ENCODE measurements around the gene SLC15A3.
A peak's percentile ranks its signal among the peaks of the same experiment; 100 is the strongest.
"Not testable (repeated sequence)": the region's sequence is repeated elsewhere in the genome, so short reads cannot be mapped to it uniquely, and the experiment has no call there.

SLC15A3 gene

DNA sequence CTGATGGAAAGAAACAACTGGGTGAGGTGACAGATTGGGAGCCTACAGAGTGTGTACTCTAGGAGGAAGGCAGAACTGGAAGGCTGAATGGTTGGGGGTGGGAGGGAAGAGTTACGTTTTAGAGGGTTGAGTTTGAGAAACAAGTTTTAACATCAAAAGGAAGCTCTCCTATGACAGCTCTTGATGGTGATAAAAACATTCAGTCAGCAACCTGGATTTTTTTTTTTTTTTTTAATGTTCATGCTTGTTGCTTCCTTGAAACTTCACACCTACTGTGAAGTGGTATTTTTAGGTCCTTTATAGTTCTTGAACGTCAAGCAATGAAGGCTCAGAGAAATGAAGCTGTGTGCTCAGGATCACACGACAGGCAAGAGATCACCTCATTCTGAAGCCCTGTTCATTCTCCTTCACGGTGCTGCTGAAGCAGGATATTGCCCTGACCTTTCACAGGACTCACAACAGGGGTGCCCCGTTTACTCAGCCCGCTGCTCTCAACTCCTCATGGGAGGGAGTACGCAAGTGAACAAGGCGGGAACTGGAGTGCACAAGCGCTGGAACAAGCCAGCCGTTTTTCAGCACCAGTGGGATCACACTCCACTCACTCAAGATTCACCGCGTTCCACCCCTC lies 39.6 kb downstream of the SLC15A3 start:
- no peak for DNase-seq

DNA sequence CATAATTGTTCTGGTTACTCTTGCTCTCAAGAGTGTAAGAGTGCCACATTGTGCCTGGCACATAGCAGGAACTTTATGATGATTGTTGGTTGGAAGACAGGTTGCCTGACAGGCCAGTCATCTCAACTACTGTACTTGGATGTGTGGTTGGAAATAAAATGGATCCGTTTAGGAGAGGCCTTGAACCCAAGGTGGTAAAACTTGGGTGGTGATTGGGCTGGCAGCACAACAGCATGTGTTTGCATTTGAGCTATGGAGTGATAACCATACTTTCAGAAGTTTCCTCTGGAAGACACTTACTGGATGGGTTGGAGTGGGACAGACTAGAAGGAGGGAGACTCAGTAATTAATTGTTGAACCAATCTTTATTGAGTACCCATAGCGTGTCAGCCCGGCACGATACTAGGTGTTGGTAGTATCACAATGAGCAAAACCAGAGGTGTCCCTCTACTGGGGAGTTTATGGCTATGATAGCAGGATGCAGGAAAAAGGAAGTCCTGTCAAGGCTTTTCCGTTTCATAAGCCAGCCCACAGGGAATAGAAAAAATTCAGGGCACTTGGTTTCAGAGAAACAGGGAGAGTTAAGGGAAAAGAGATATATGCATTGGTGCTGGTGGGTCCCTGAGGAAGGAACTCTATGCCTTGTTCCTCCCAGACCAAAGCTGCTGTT lies 41.1 kb downstream of the SLC15A3 start:
- no peak for DNase-seq

DNA sequence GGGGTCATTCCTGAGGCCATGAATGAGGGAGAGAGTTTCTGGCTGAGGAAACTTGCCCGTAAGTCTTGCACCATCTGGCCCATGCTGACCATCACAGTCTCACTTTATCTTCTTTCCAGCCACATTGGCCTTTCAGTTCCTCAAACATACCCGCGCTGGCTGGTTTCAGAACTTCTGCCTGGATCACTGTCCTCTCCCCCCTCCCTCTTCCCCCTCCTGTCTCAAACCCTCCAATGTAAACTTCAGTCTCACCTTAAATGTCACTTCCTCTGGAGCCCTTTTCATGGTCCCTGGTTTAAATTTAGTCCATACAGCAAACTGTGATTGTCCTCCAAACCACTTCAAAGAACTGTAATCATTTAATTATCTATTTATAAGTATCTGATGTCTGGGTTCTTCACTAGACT lies 41.7 kb downstream of the SLC15A3 start:
- DNase-seq, result no peak

DNA sequence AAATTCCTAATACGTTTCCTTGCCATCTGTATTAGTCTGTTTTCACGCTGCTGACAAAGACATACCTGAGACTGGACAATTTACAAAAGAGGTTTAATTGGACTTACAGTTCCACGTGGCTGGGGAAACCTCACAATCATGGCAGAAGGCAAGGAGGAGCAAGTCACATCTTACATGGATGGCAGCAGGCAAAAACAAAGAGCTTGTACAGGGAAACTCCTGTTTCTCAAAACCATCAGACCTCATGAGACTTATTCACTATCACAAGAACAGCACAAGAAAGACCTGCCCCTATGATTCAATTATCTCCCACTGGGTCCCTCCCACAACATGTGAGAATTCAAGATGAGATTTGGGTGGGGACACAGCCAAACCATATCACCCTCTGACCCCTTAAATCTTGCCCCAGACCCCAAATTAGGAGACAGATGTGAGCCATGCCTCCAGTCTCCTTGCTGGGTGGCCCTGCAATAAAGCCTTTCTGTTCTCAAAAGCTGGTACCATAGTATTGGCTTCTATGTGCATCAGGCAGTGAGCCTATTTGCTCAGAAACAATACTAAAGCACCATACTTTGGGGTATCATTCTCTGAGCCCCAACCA lies 42.2 kb downstream of the SLC15A3 start:
- not testable (repeated sequence) for DNase-seq

GRCh38 chr11:60908803-60909202 lies 43.2 kb downstream of the SLC15A3 start:
- no peak for DNase-seq

DNA sequence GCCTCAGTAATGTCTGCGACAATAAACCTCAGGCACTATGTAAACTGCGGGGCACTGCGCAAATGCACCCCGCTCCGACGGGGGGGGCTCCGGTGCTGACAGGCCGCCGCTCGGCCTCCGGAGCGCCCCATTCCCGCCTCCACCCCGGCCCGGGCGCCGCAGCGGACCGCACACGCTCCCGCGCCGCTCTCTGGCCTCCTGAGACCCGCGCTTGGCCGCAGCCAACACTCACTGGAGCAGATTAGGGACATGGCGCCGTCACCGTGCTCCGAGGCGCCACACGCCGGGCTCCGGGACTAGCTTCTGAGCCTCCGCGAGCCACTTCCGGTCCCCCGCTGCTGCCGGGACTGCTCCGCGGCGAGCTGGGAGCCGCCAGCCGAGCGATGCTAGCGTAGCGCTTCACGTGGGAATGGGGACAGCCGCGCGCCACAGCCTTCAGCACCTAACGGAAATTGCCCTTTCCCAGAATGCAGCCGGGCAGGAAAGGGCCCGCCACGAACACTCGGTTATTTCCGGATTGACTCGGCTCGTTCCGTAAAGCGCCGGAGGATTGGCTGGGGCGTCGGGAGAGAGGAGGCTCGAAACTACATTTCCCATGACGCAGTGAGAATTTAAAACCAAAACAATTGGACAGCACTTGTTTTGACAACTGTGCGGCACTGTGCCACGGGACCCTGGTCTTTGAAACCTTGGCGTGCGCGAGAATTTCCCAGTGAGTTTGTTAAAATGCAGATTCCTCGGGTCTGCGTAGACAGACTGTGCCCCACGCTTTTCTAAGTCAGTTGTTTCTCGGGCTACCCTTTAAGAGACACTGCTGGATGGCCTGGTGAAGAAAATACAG lies 45.6 kb downstream of the SLC15A3 start, which contains the start of gene PRPF19:
TSS of gene PRPF19 (minus strand) at position 454 of the 841 bp plus-strand sequence. CDS start at position 251, 203 bp downstream.
- peak; percentile 80 for DNase-seq

- DNase-seq, result no peak
Observed at GRCh38 chr11:60905551-60906113, 46.3 kb downstream of the SLC15A3 start.

DNA sequence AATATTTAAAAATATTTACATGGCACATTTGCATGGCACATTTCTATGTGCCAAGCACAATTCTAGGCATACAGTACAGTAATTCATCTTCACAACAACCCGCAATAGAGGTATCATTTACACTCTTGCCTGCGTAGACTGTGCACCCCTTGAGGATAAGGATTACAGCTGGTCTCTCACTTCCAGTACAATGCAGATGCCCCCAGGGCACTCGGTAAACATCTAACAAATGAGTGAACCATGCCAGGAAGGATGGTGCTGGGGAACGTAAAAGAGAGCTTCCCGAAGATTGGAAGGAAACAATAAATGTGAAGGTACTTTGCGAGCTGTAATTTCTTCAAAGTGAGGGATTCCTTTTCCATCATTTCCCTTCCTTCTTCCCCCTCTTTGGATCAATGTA lies 46.9 kb downstream of the SLC15A3 start:
- DNase-seq, result no peak

DNA sequence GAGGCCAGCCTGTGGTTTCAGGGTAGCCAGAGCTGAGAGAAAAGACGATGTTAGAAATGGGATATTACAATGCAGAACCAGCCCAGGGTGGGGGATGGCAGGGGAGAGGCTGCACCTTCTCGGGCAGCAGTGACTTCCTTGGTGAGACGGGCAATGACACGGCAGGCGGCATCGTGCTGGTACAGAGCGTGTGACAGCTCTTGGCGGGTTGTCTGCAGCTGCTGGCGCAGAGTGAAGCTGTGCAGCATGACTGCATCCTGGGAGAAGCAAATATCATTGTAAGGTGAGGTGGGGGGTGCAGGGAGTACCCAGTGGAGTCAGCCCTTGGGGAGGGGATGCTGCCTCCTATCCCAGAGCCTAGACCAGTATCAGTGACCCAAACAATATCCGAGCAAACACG lies 49.4 kb downstream of the SLC15A3 start:
- no peak for DNase-seq

DNA sequence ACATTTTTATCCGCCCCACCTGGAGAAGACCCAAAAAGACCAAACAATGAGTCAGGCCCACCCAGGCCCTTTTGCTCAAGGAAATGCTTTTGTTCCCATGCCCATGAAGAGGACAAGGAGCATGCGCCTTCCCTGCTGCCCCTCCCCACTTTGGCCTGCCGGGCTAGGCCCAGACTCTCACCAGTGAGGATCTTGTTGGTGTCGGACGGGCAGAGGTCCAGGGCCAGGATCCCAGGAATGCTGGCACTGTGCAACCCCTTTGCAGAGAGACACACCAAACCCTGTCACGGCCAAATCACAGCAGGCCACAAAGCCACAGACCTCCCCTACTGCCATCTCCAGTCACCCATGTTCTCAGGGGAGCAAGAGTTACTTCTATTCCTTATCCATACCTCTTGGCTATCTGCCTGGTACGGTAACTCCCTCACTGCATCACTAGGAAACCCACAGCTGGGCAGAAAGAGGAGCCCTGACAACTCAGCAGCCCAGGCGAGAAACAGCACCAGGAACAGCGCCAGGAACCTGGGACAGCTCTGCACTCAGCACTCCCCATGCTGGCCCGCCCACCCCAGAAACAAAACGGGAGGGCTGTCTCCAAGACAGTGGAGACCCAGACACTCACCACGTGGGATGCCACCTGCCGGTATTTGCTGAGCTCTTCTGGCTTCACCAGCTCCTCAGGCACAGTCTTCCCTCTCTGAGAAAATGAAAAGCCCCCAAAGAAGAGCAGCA lies 51.1 kb downstream of the SLC15A3 start:
- no peak for DNase-seq

- DNase-seq, result no peak
Observed at GRCh38 chr11:60899977-60900376, 52.0 kb downstream of the SLC15A3 start.

GRCh38 chr11:60899046-60899936 lies 52.7 kb downstream of the SLC15A3 start:
- no peak for DNase-seq

GRCh38 chr11:60897496-60897895 lies 54.5 kb downstream of the SLC15A3 start:
- no peak for DNase-seq

GRCh38 chr11:60895687-60896086 lies 56.3 kb downstream of the SLC15A3 start:
- no peak for DNase-seq

GRCh38 chr11:60891103-60891741 lies 60.8 kb downstream of the SLC15A3 start:
- DNase-seq, result no peak

DNA sequence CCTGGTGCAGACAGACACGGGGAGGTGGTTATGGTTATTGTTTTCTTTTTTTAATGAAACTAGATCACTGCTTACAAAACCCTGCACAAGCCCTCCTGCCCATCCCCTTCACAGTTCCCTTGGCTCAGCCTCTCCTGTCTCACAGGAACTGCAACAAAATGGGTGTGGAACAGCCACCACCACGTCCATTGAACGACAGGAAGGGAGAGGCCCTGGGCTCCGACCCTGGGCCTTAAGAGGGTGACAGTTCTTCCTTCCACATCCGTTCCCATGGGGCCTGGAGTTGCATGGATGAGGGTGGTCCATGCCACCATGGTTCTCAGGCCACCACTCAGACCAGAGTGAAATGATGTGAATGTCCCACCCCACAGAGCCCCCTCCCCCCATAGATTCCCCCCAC lies 61.3 kb downstream of the SLC15A3 start:
- no peak for DNase-seq

DNA sequence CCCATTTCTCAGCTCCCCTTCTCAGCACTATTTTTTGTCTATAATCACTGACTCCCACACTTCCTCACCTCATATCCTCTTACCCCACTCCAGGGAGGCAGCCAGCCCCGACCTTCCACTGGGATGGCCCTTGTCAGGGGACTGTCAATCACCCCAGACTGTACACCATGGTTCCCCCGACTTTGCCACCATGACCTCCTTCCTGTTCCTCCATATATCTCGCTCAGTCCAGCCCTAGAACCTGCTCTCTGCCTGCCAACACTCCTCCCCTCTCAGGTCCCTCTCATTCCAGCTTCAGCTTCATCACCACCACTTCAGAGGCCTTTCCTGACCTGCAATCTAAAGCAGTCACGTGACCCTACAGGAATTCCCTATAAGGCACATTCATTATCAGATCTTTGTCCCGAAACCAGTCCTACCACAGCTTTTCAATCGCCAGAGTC lies 62.1 kb downstream of the SLC15A3 start:
- no peak for DNase-seq

- DNase-seq, result no peak
Observed at GRCh38 chr11:60887556-60887955, 64.4 kb downstream of the SLC15A3 start.
